ENCODE results near the gene POP7. TPM values are rescaled to one million over a fixed set of nuclear protein-coding genes. Genes with fewer than 3 reads are reported as not detected.
"Not testable (repeated sequence)": the region's sequence is repeated elsewhere in the genome, so short reads cannot be mapped to it uniquely, and the experiment has no call there.

Gene POP7
- total RNA-seq (2021) (59.4 and 62.7 TPM in 2 replicates), Bru-seq, nascent RNA (percentile 82 among the genes with signal in this experiment), BruChase-seq, experiment 1, labeled RNA remaining after a 2-hour chase (percentile 85 among the genes with signal in this experiment), BruChase-seq, experiment 2, labeled RNA remaining after a 6-hour chase (percentile 95 among the genes with signal in this experiment)
- long read RNA-seq, transcript POP7-201 (2 exons, 927 nt), result major isoform, 102 of 124 reads
- long read RNA-seq, partial matches to known transcripts, result 21 of 124 reads
- long read RNA-seq, other reads (novel, unspliced or antisense), result 1 of 124 reads

DNA sequence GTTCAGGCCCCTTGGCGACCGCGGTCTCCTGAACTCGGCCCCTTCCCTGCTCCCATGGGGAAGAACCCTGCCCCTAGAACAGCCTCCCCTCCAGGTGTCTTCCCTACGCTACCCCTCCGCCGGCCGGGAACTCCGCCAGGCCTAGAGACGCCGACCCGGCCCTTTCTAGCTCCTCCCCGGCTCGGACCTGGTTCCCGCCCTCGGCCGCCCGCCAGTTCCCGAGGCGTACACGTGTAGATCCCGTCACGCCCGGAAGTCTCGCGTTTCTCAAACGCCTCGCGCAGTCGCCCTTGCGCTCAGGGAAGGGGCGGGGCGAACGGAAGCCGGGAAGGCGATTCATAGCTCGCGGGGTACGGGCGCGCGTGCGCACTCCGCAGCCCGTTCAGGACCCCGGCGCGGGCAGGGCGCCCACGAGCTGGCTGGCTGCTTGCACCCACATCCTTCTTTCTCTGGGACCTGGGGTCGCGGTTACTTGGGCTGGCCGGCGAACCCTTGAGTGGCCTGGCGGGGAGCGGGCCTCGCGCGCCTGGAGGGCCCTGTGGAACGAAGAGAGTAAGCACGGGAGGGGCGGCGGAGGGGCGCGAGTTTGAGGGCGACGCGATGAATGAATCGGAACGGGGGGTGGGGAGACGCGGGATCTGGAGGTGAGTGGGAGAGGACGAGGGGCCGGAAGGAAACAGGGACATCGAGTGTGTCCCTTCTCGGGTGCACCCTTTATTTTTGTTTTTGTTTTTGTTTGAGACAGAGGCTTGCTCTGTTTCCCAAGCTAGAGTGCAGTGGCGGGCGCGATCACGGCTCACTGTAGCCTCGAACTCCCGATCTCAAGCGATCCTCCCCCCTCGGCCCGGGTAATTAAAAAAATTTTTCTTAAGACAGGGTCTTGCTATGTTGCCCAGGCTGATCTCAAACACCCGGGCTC lies at the start of gene POP7:
Gene POP7 (plus strand): TSS at position 369 of the 919 bp plus-strand sequence. CDS start 710 bp downstream, outside the sequence.
- intact Hi-C loops (cut with micrococcal nuclease; ENCODE audit: unreplicated experiment), result loop anchor here (1.0 to 5.0 kb wide), 8 partner anchors 19 to 371 kb away; partner anchors contain the start of genes SLC12A9, TRIP6 and UFSP1
- H3K27me3 ChIP-seq (ENCODE audit: insufficient read depth, low read depth), result no peaks in the 10 kb centered on the region
- H3F3A ChIP-seq (ENCODE audit: insufficient read depth, low read depth), result peaks cover 14% of the 10 kb centered on the region; the same call in 1 of the 2 replicates
- ChIA-PET CTCF (interaction anchor here (0.5 to 2.0 kb wide), 25 partner anchors 8 to 538 kb away, joined by 3 to 25 read pairs (median 6); partner anchors contain the start of genes EPHB4, FBXO24, FIS1 and LRCH4), POLR2A (ENCODE audit: unreplicated experiment) (interaction anchor here (0.5 to 1.5 kb wide), 24 partner anchors 8 to 787 kb away, joined by 3 to 29 read pairs (median 5); partner anchors contain the start of genes EPHB4, FBXO24, MEPCE and MOSPD3)
- peak within 1 kb of the TSS; percentile 96 for H2AFZ ChIP-seq
- H3K9me2 ChIP-seq (ENCODE audit: insufficient read depth), result no peaks in the 10 kb centered on the region
- peaks cover 12% of the 10 kb centered on the region; the same call in 1 of the 2 replicates for H3K4me1 ChIP-seq (replicated peaks; ENCODE audit: insufficient read depth)
- peak within 1 kb of the TSS; percentile 86 for H3K4me3 ChIP-seq
- H3K79me2 ChIP-seq (ENCODE audit: low read depth), result peaks cover 22% of the 10 kb centered on the region
- DNase-seq, result peak; percentile 91 to 99
- BruUV-seq (replicated peaks), result TSS peak; percentile 79
- peak within 1 kb of the TSS; percentile 79 for H3K4me2 ChIP-seq
- H4K20me1 ChIP-seq (ENCODE audit: insufficient read depth), result no peaks in the 10 kb centered on the region
- H3K36me3 ChIP-seq (ENCODE audit: low read depth), result no peaks in the 10 kb centered on the region
- peak within 1 kb of the TSS; percentile 43 for H3K27ac ChIP-seq
- no peaks in the 10 kb centered on the region for H3K9me3 ChIP-seq (ENCODE audit: insufficient read depth, low read depth)
- no peak for TF ChIP-seq EZH2 (IDR thresholded peaks at IDR 0.05; ENCODE audit: low read depth)
- TF ChIP-seq CTCF (conservative IDR thresholded peaks at IDR 0.05), result no peak

DNA sequence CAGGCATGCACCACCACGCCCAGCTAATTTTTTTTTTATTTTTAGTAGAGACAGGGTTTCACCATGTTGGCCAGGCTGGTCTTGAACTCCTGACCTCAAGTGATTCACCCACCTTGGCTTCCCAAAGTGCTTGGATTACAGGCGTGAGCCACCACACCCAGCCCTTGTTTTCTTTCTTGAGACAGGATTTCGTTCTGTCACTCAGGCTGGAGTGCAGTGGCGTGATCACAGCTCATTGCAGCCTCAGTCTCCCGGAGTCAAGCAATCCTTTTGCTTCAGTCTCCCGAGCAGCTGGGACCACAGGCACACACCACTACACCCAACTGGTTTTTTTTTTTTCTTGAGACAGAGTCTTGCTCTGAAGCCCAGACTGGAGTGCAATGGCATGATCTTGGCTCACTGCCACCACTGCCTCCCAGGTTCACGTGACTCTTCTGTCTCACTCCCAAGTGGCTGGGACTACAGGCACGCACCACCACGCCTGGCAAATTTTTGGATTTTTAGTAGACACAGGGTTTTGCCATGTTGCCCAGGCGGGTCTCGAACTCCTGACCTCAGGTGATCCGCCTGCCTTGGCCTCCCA lies 43.6 kb upstream of the POP7 start:
- H3K4me3 ChIP-seq; H3K79me2 ChIP-seq (ENCODE audit: low read depth); BruUV-seq (replicated peaks); H3K27me3 ChIP-seq (ENCODE audit: insufficient read depth, low read depth); H3K36me3 ChIP-seq (ENCODE audit: low read depth); H3K4me2 ChIP-seq; H3K4me1 ChIP-seq (replicated peaks; ENCODE audit: insufficient read depth); H3K27ac ChIP-seq; H4K20me1 ChIP-seq (ENCODE audit: insufficient read depth); H3F3A ChIP-seq (ENCODE audit: insufficient read depth, low read depth); H2AFZ ChIP-seq; intact Hi-C loops (cut with micrococcal nuclease; ENCODE audit: unreplicated experiment); H3K9me2 ChIP-seq (ENCODE audit: insufficient read depth); DNase-seq; H3K9me3 ChIP-seq (ENCODE audit: insufficient read depth, low read depth): not testable (repeated sequence)
- ChIA-PET CTCF (interaction anchor here (0.6 kb wide), 1 partner anchor 74 kb away, joined by 8 read pairs; no protein-coding TSS in a partner anchor), POLR2A (ENCODE audit: unreplicated experiment) (interaction anchor here (0.6 kb wide), 1 partner anchor 63 kb away, joined by 3 read pairs; no protein-coding TSS in a partner anchor)

GRCh38 chr7:100665168-100665726 lies 40.7 kb upstream of the POP7 start:
- ChIA-PET CTCF (no interaction called here), POLR2A (ENCODE audit: unreplicated experiment) (no interaction called here)
- H3K27me3 ChIP-seq (ENCODE audit: insufficient read depth, low read depth), result no peaks in the 10 kb centered on the region
- no peaks in the 10 kb centered on the region for H3K9me3 ChIP-seq (ENCODE audit: insufficient read depth, low read depth)
- no peak overlapping the region for H3K27ac ChIP-seq
- intact Hi-C loops (cut with micrococcal nuclease; ENCODE audit: unreplicated experiment), result no loop called here
- H3K79me2 ChIP-seq (ENCODE audit: low read depth), result no peaks in the 10 kb centered on the region
- H3K4me3 ChIP-seq, result no peak overlapping the region
- no peaks in the 10 kb centered on the region for H3K36me3 ChIP-seq (ENCODE audit: low read depth)
- no peak overlapping the region for H3K4me2 ChIP-seq
- peaks cover 10% of the 10 kb centered on the region; the same call in 1 of the 2 replicates for H3F3A ChIP-seq (ENCODE audit: insufficient read depth, low read depth)
- BruUV-seq (replicated peaks), result no TSS peak
- H3K9me2 ChIP-seq (ENCODE audit: insufficient read depth), result no peaks in the 10 kb centered on the region
- no peak overlapping the region for H2AFZ ChIP-seq
- no peaks in the 10 kb centered on the region; the same call in 1 of the 2 replicates for H3K4me1 ChIP-seq (replicated peaks; ENCODE audit: insufficient read depth)
- no peak for TF ChIP-seq EZH2 (IDR thresholded peaks at IDR 0.05; ENCODE audit: low read depth)
- TF ChIP-seq CTCF (conservative IDR thresholded peaks at IDR 0.05), result no peak
- H4K20me1 ChIP-seq (ENCODE audit: insufficient read depth), result no peaks in the 10 kb centered on the region
- DNase-seq, result no peak
